GM18909 (cell line): ENCODE data around the gene CACNA1D.

Source experiments
- ATAC-seq: cut with Tn5 transposase; IDR thresholded peaks from one replicate; pipeline ENCODE4 v1.9.1; 2021; ENCODE audit warnings: mild to moderate bottlenecking; ENCODE audit not compliant: unreplicated experiment, poor library complexity

The CACNA1D gene

DNA sequence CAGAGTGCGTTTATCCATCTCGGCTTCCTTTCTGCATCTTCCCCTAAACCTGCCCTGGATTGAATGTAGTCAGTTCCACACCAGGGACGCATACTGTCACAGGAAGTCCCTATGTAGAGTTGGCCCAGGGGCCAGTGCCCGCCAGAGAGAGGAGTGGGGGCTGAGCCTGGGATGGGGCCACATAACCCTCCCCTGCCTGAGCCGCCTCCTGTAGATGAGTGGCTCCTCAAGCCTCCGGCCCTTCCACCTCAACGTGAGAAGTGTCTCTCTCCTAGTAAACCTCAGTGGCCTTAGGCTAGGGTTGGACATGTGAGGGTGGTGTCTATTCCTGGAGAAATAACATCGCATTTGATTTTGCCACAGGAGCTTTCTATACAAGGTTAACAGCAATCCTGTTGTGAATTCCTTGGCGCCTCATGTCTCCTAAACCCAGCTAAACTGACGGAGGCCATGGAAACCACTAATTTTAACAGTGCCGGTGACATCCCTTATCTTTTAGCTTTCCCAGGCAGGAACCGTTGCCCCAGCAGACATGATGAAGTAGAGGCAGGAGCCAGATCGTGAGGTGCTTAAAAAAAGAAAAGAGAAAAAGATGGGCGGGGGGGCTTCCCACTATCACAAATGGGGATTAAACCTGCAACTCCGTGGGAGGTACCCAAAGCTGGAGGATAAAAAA is 180.7 kb downstream of the CACNA1D start:
- ATAC-seq: no peak

DNA sequence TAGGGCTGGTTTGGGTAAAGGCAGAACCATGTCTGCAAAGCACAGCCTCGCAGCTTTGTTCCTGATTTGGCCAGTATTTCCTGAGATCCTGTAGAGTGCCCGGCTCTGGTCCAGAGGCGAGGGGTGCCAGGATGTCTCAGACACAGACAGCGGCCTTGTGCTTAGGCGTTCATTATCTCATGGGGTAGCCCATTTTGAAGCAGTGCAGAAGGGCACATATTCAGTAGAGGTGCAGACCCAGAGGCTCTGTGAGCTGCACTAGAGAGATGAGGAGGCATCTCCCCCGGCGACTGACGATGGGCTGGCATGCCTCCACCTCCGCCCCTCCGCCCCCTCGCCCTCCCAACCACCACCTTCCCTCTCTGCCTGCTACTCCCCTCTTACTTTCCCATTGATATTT is 181.5 kb downstream of the CACNA1D start:
- ATAC-seq: no peak

DNA sequence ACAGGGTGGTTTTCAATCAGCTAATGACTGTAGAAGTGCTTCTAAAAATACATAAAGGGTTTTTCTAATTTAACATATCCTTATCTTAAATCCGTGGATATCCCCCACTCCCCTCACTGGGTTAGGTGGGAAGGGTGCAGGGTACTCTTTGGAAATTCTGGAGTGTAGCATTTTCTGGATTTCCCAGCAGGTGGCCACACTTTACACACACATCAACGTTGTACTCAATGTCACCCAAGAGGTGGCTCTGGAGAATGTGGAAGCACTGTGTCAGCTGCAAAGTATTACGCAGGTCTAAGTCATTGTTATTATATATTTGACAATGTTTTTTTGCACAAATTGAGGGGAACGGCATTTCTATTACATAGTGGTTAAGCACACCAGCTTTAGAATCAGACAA is 183.0 kb downstream of the CACNA1D start:
- ATAC-seq: no peak

DNA sequence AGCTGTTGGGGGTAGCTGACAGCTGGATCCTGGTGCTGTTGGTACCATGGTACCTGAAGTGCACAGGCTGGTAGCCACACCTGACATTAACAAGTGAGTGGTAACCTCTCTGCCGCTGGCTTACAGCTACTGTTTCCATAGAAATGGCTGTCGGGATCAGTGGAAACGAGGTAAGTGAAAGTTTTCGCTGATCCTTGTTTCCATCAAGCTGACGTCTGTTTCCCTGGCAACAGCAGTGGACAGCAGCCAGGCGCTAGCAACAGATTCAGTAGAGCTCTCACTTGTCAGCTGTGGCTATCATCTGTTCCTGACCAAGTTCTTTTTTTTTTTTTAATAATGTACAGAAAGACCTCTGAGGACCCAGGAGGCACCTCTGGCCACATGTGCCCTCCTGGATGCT is 185.6 kb downstream of the CACNA1D start:
- no peak for ATAC-seq

DNA sequence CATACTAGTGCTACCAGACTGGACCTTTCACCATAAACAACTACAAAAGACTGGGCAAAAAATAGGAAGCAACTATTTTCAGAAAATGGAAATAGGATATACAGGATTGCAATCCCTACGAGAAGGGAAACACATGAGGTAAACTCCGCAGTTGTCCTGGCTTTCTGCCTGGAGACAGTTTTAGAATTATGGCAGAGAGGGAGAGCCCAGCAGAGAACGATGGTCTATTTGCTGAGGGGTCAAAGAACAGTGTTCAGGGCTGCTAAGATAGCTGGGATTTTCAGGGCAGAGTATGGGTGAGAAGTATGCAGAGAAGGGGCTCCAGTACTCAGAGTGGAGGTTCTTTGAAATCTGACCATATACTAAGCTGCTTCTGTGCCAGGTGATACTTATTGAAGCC is 188.4 kb downstream of the CACNA1D start:
- ATAC-seq: no peak

DNA sequence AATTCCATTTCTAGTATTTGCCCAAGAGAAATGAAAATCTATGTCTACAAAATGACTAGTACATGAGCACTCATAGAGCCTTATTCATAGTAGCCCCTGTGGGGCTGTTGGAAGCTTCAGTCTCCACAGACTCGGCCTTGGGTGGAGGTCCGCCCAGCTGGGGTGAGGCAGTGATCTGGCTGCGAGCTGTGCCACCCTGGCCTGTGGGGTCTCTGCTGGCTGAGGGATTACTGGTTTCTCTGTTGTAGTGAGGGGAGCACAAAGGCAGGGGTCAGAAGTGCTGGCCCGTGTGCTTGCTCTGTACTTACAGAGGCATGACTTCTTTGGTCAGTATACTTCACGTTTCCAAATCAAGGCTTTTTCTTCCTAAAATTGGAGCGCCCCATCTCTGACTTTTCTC is 193.7 kb downstream of the CACNA1D start:
- ATAC-seq: no peak

DNA sequence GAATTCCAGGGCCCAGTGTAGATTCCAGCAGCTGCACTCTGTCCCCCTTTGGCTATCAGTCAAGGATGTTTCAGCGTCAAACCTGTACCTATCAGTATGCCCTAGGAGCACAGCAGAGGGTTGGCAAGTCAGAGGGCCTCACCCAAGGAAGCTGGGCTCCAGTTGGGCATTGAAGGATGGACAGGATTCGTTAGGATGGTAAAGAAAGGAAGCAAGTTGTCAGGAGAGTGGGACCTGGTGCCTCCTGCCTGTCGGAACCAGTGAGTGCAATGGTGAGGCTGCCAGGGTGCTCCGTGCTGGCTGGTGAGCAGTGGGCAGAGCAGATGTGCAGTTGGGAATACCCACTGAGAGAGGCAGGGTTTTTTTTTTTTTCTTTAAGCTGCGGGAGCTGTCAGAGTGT is 194.6 kb downstream of the CACNA1D start:
- ATAC-seq: no peak

DNA sequence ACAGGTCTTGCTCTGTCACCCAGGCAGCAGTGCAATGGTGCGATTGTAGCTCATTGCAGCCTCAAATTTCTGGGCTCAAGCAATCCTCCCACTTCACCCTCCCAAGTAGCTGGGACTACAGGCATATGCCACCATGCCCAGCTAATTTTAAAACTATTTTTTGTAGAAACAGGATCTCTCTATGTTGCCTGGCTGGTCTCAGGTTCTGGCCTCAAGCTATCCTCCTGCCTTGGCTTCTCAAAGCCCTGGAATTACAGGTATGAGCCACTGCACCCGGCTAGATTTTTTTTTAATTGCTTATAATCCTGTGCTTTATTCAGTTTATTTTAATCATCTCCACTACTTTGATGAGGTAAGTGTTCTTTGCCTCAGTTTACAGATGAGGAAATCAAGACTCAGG is 195.3 kb downstream of the CACNA1D start:
- no peak for ATAC-seq

DNA sequence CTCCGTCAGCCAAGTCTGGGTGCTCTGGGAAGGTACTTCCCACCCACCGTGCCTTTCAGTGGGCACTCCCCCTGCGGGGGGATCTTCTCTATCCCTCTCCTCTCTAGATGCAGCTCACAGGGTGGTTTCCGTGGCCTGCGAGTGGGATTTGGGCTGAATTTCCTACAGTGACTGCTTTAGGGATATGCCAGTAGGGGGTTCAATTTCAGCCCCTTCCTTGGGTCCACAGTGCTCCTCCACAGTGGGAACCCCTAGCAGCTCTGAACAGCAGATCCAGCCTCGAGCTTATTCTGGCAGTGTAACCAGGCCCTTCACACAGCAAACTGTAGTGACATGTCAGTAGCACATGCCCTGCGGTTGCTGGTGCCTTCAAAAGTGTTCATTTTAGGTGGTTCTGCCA is 196.1 kb downstream of the CACNA1D start:
- ATAC-seq: no peak

DNA sequence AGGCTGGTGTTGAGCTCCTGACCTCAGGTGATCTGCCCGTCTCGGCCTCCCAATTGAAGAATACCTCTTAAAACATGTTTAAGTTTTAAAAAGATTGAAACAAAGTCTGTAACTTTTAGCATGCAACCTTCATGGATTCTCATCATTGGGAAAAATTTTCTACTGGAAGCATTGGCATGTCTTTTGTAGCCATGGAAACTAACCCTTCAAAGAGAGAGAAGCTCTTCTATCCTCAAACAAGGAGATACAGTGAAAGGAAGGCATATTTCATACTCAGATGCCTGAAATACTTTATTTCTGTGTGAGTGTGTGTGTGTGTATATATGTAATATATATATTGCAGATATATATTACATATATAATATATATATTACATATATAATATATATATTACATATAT is 196.9 kb downstream of the CACNA1D start:
- ATAC-seq: no peak

DNA sequence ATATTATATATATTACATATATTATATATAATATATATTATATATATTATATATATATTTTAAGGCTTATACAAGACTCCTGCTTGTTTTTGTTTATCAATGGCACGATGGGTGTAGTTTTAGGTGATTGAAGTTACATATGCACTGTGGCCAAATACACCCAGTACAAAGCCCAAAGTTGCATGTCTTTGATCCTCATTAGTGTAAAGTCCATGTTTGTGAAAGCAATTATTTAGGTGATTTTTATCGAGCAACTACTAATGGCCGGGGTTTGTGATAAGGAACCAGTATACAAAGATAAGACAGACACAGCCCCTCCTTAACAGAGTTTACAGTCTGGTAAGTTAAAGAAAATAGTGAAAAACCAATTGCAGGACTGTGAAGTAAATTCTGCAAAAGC is 197.5 kb downstream of the CACNA1D start:
- no peak for ATAC-seq

DNA sequence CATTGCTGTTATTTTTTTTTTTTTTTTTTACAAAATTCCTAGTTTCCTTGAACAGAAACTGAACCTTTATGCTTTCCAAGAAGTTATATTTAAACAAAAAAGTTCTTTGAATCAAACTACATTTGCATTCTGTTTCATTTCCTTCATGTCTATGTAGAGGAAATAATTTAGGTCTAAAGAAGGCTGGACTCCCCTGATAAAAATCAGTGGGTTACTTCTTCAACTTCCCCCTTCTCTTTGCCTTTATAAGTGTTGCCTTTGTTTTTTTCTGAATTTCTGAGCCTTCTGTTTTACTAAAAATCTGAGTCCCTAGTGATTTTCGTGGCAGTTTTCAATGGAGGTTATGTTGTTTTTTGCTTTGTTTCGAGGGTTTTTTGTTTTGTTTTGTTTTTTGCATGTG is 199.0 kb downstream of the CACNA1D start:
- no peak for ATAC-seq

DNA sequence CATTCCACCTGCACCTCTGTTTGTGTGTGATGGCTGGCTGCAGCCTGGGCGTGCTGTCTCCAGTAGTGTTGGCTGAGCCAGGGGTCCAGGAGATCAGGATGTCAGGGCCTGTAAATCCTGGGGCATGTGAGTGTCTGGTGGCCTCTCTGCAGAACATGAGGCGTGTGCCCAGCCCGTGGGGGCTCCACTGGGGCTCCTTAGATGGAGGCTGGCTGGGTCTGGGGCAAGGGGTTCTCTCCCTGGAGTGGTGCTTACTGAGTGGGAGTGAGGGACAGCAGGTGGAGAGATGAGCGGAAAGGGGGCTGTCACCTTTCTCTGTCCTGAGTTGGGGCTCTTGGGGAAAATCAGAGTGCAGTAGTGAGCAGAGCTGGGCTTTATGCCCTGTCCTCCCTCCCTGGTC is 199.6 kb downstream of the CACNA1D start:
- no peak for ATAC-seq

DNA sequence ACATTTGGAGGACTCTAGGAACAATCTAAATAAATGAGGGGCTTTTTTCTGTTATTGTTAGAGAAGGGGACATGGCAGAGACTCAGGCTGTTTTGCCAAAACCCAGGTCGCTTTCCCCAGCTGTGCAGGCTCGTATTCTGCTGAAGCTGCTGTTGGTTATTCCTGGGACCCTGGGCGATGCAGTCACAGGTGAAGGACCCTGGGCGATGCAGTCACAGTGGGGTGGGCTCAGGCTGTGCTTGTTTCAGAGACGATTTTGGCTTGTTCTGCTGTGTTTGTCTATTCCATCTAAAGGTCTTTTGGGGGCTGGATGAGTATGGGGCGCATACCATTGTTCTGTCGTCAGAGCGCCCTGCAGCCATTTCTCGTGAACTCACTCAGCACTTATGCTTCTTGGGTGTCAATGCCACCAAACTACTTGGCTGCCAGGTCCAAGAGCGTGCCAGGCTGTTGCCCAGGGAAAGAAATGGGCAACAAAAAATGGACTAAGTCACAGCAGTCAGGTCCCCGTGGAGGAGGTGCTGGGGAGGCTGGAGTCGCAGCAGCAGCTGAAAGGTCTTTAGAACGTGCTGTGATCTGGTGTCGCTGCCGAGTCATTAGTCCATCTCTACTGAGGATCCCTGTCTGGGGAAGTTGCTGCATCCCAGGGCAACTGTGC is 200.4 kb downstream of the CACNA1D start:
- no peak for ATAC-seq

DNA sequence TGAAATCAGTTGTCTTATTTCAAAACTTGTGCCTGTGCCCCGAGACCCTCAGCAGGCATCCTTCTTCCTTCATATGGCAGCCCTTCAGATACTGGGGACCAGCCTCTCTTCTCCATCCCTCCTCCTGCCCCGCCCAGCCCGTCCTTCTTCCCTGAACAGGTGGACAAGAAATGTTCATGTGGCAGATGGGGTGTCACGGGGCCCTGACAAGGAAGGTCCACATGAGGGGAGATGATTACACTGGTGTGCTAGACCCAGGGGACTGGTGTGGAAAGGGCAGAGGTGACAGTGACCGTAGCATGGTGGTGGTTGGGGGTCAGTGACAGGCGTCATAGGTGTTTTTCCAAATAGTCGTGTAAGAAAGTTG is 200.9 kb downstream of the CACNA1D start:
- no peak for ATAC-seq

DNA sequence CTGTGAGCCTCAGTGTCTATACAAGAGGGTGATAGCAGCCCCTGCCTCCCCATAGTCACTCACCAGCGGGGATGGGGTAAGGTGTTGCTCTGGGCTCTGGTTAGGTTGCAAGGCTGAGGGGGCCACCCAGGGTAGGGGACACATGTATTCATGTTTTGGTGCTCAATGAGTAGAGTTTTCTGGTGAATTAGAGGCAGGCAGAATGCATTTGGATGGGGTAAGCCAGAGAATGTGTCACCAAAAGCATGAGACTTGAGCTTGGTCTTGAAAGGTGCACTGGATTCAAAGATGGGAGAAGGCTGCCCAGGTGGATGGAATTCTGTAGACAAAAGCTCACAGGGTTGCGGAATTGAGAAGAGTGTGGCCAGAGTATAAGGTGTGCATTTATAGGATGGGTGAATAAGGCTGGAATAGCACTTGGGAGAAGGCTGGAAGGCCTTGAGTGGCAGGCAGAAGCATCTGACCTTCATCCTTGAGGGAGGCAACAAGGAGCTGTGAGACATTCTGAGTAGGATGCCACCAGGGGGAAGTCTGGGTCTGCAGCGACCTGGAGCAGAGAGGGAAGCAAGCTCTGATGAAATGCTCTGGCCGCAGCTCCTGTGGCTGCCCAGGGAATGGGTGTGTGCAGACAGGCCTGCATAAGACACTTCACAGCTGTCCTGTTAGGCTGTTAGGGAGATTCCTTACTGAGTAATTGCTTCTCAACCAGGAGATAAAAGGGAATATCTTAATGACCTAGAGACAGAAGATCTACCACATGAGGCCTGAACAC is 202.2 kb downstream of the CACNA1D start:
- no peak for ATAC-seq

DNA sequence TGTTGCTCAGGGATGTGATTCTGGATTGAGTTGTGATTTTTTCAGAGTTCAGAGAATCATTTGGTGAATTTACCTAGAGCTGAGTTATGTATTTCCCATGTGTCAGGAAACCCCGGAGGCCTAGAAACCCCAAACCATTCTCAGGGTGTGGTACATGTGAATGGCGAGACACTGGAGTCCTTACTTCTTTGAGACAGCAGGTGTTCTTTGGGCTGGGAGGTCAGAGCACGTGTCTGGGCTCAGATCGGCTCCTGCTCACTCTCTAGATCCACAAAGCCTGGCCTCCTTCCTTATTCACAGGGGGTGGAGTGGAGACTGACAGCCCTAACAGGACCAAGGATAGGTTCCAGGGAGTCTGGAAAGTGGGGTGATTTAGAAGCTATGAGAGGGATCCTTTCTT is 206.0 kb downstream of the CACNA1D start:
- no peak for ATAC-seq

DNA sequence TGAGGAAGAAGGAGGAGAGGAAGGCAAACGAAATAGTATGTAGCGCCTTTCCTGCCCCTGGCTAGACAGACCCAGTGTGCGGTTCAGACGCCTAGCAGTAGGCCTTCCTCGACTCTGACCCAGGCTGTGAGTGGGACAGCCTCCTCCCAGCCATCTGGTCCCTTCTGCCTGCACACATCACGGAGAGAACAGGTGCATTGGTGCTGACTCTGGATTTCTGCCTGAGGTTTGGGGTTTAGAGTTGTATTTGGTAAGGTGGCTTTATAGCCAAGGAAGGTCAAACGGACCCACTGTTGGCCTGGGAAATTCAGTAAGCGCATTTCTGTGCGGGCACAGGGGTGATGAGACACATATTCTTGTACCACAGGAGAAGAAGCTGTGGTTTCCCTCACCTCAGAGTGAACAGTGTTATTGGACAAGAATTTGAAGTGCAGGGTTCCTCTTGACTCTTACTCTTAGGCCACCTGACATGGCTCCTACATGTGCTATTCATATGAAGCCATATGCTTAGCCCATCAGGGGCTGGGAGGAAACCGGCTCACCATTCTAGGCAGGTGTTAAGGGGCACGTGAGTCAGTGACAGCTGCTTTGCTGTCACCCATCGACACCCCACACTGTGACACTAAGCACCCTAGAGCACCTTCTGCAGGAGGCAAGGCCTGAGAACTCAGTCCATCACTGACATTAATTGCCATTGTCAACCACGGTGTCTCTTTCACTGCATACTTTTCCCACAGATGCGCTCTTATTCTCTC is 208.5 kb downstream of the CACNA1D start:
- ATAC-seq: no peak

DNA sequence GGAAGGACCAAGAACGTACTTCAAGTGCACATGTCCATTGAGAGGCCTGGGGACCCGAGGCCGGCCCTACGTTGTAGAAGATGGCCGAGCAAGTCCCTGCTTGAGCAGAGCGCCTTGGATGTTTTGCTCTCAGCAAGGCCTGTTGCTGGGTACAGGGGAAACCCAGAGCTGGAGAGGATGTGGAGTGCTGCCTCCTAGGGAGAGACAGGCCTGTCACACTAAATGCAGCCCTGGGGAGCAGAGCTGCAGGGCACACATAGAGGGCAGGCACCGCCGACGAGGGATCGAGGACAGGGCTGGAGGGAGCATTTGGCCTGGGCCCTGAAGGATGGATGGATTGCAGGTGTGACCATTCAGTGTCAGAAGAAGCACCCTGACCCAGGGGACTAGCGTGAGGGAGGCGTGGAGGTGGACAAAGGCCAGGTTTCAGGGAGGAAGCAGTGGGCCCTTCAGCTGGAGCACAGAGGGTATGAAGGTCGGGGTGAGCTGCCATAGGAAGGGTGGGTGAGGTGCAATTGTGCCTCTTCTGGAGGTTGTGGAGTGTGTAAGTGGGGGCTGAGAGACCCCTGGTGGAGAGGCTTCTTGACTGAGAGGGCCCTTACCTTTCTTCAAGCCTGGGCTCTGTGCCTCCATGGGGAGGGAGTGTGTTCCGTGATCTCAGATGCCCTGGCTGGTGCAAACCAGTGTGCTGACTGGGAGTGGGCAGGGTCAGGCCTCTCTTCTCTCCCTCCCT is 209.4 kb downstream of the CACNA1D start:
- ATAC-seq: no peak

DNA sequence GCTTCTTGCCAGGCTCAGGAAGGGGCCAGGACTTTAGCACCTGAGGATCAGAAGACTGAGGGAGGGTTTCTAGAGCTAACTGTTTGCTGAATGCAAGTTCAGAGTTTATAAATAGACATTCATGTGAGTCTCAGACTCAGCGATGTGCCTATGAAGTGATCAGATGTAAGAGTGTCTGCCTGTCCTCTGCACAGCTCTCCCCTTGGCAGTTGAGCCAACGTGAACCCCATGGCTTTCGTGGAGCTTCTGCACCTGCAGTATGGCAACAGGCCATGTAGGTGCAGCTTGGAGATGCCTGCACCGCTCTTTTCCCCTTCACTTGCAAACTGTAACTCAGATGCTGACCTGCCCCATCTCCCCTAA is 209.9 kb downstream of the CACNA1D start:
- ATAC-seq: no peak
